SK-N-SH (cell line): ENCODE results near the gene TMEM131. TPM values are rescaled to one million over a fixed set of nuclear protein-coding genes. Genes with fewer than 3 reads are reported as not detected.

Experiments
- CTCF ChIA-PET: fragments of 300-600, 350-600 bp; formaldehyde crosslinking; extraction: SDS; loops from one replicate; lab custom pipeline; 2021; lab: Yijun Ruan, JAX
- POLR2A ChIA-PET: fragments of 350-600 bp; sonication (Branson Sonifier 250); formaldehyde crosslinking; extraction: SDS; loops from one replicate; lab custom pipeline; 2020; ENCODE audit warnings: antibody characterized with exemption, inconsistent platforms; lab: Yijun Ruan, JAX
- DNase-seq: peaks from one replicate; pipeline ENCODE4 v3.0.0; 2012
- H2AFZ ChIP-seq: fragments of 200-600 bp; sonication (generic); 2 replicates; pipeline ENCODE4 v1.8.1; 2016; ENCODE audit warnings: antibody characterized with exemption, mild to moderate bottlenecking, low read depth
- H3F3A ChIP-seq: fragments of 200-600 bp; sonication (generic); replicated peaks from 2 replicates; pipeline ENCODE3; 2016; ENCODE audit warnings: antibody characterized with exemption, mild to moderate bottlenecking; ENCODE audit not compliant: insufficient read depth
- H3K27ac ChIP-seq, 2 experiments: fragments of 200-500 bp in 1 of 2; fragments of 200-600 bp in 1 of 2; sonication (Bioruptor generic) in 1 of 2; sonication (generic), shearing (Covaris generic) in 1 of 2; 2 replicates each; pipeline versions ENCODE4 v1.5.1 to v1.6.1; 2014 to 2016; ENCODE audit warnings: low read depth in 2 of 2, inconsistent platforms in 1 of 2, low read length in 1 of 2, mild to moderate bottlenecking in 1 of 2, mixed read lengths in 1 of 2
- H3K27me3 ChIP-seq: fragments of 200-600 bp; sonication (generic), shearing (Covaris generic); 2 replicates; pipeline ENCODE4 v1.6.1; 2016; ENCODE audit warnings: mixed run types; ENCODE audit not compliant: insufficient read depth
- H3K36me3 ChIP-seq, 2 experiments: fragments of 200-500 bp in 1 of 2; fragments of 200-600 bp in 1 of 2; sonication (Bioruptor generic) in 1 of 2; sonication (generic) in 1 of 2; replicated peaks in 1 of 2; 2 replicates each; pipeline versions ENCODE3 to v1.5.1; 2014 to 2016; ENCODE audit warnings: low read length in 1 of 2, mild to moderate bottlenecking in 1 of 2; ENCODE audit not compliant: insufficient read depth in 2 of 2, control insufficient read depth in 1 of 2
- H3K4me1 ChIP-seq, 2 experiments: fragments of 200-500 bp in 1 of 2; fragments of 200-600 bp in 1 of 2; sonication (Bioruptor generic) in 1 of 2; sonication (generic), shearing (Covaris generic) in 1 of 2; 2 replicates each; pipeline versions ENCODE4 v1.5.1 to v1.6.1; 2014 to 2016; ENCODE audit warnings: low read depth in 1 of 2, low read length in 1 of 2, mixed run types in 1 of 2; ENCODE audit not compliant: insufficient read depth in 2 of 2, control insufficient read depth in 1 of 2
- H3K4me2 ChIP-seq: fragments of 200-600 bp; sonication (generic), shearing (Covaris generic); 2 replicates; pipeline ENCODE4 v1.6.1; 2017; ENCODE audit warnings: mixed run types
- H3K4me3 ChIP-seq, 2 experiments: fragments of 200-500 bp in 1 of 2; fragments of 200-600 bp in 1 of 2; sonication (Bioruptor generic) in 1 of 2; sonication (generic), shearing (Covaris generic) in 1 of 2; 2 replicates each; pipeline versions ENCODE4 v1.5.1 to v1.8.1; 2014 to 2016; ENCODE audit warnings: low read depth in 2 of 2, inconsistent platforms in 1 of 2, low read length in 1 of 2, mild to moderate bottlenecking in 1 of 2, mixed read lengths in 1 of 2, moderate library complexity in 1 of 2
- H3K79me2 ChIP-seq: fragments of 200-600 bp; sonication (generic); 2 replicates; pipeline ENCODE4 v1.8.1; 2017; ENCODE audit warnings: mild to moderate bottlenecking; ENCODE audit not compliant: insufficient read depth
- H3K9ac ChIP-seq: fragments of 200-600 bp; sonication (generic); 2 replicates; pipeline ENCODE4 v1.6.1; 2017; ENCODE audit warnings: mixed run types
- H3K9me2 ChIP-seq: fragments of 200-600 bp; sonication (generic); 2 replicates; pipeline ENCODE4 v1.6.1; 2017; ENCODE audit warnings: mixed run types
- H3K9me3 ChIP-seq: fragments of 200-600 bp; sonication (generic); 2 replicates; pipeline ENCODE4 v1.6.1; 2017; ENCODE audit warnings: mixed run types, mild to moderate bottlenecking, moderate library complexity
- H4K20me1 ChIP-seq: fragments of 200-600 bp; sonication (generic); 2 replicates; pipeline ENCODE4 v1.6.1; 2017; ENCODE audit warnings: mild to moderate bottlenecking, mixed run types; ENCODE audit not compliant: insufficient read depth
- EZH2phosphoT487 ChIP-seq: fragments of 200-600 bp; sonication (generic); IDR thresholded peaks from 2 replicates; pipeline ENCODE4 v1.6.1; 2017; ENCODE audit warnings: low read depth, mixed run types, mild to moderate bottlenecking, antibody characterized with exemption, moderate library complexity, borderline replicate concordance
- GATA2 ChIP-seq: sonication (generic); formaldehyde crosslinking; IDR thresholded peaks from 2 replicates; pipeline ENCODE4 v1.5.0; 2020; ENCODE audit warnings: mild to moderate bottlenecking, missing genetic modification reagents
- MEF2A ChIP-seq: IDR thresholded peaks from 2 replicates; pipeline ENCODE4 v1.4.0; 2012; ENCODE audit warnings: low read depth, borderline replicate concordance
- NFIC ChIP-seq: IDR thresholded peaks from 2 replicates; pipeline ENCODE4 v1.4.0; 2012; ENCODE audit warnings: borderline replicate concordance
- RCOR1 ChIP-seq: fragments of 150-350 bp; IDR thresholded peaks from 2 replicates; pipeline ENCODE4 v1.6.1; 2017; ENCODE audit warnings: antibody characterized with exemption, low read length
- RFX5 ChIP-seq: IDR thresholded peaks from 2 replicates; pipeline ENCODE4 v1.6.1; 2012; ENCODE audit warnings: mild to moderate bottlenecking, improper control_type of control experiment, low read length
- RXRA ChIP-seq: IDR thresholded peaks from 2 replicates; pipeline ENCODE4 v1.4.0; 2012; ENCODE audit warnings: low read depth, mild to moderate bottlenecking, borderline replicate concordance
- TAF1 ChIP-seq: IDR thresholded peaks from 2 replicates; pipeline ENCODE4 v1.6.1; 2012; ENCODE audit warnings: low read depth, mild to moderate bottlenecking, low read length, moderate library complexity, borderline replicate concordance
- USF2 ChIP-seq: fragments of 150-350 bp; IDR thresholded peaks from 2 replicates; pipeline ENCODE4 v1.6.1; 2017; ENCODE audit warnings: antibody characterized with exemption, low read length, low read depth, borderline replicate concordance
- YY1 ChIP-seq: IDR thresholded peaks from 2 replicates; pipeline ENCODE4 v1.4.0; 2012; ENCODE audit warnings: low read depth, mild to moderate bottlenecking
- WGBS: methylation state at CpG from one replicate; pipeline ENCODE4 v1.1.6; 2017; ENCODE audit warnings: low lambda C conversion rate; 5-methylcytosine and 5-hydroxymethylcytosine counted together
- polyA plus RNA-seq, 3 experiments: library from polyadenylated mRNA; depleted of rRNA; stranded (reverse); fragments of >200 nt; gene quantifications; 2 replicates each; pipeline ENCODE4 v1.2.3, GENCODE V29; 2012
- TF ChIP-seq, protein P1 (sequence below): IDR thresholded peaks from 2 replicates; pipeline ENCODE4 v1.4.0; 2012; ENCODE audit warnings: low read depth
- TF ChIP-seq, protein P2 (sequence below): IDR thresholded peaks from 2 replicates; pipeline ENCODE4 v1.4.0; 2012; ENCODE audit warnings: low read depth, borderline replicate concordance

Gene TMEM131
- polyA plus RNA-seq, 1 of the 3 experiments (the other 2 are of a cell fraction), result 9.1 TPM

DNA sequence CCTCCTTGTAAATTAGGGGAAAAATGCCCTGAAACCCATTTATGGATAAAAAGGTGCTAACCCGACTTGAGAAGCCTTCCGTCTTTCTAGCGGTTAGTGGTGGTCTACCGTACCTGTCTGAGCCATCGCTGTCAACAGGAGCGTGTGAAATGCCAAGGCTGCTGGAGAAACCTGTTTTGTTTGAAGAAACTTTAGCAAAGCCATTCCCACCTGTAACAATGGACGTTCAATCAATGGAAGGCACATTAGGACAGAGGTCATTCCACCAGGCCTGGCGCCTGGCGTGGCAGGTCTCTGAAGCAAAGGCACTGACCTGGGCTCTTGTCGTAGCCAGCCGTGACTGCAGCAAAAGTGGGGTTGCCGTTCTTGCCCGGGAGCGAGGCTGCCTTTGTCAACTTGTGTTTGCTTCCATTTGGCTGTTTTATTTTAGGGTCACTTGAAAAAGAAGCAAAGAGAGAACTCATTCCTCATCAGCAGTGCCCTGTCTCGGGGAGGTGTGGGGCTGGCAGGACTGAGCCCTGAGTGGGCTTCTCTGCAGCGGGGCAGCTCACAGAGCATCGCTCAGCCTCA, 235.2 kb downstream of the TMEM131 start:
- Histone ChIP-seq H3K4me1 (no peaks in the 10 kb centered on the region), H4K20me1 (no peaks in the 10 kb centered on the region), H3K4me3 (no peak overlapping the region), H2AFZ (no peak overlapping the region), H3K27me3 (no peaks in the 10 kb centered on the region), H3K9me2 (no peaks in the 10 kb centered on the region), H3F3A (no peaks in the 10 kb centered on the region), H3K9ac (no peak overlapping the region), H3K9me3 (no peaks in the 10 kb centered on the region), H3K79me2 (no peaks in the 10 kb centered on the region), H3K36me3 (peaks cover 8 to 74% of the 10 kb centered on the region in 2 experiments), H3K27ac (no peak overlapping the region), H3K4me2 (no peak overlapping the region)
- ChIA-PET CTCF (no interaction called here), POLR2A (no interaction called here)
- no peak for DNase-seq
- TF ChIP-seq TAF1 (no peak), GATA2 (CRISPR knock-in tag) (no peak), RXRA (no peak), MEF2A (no peak), RCOR1 (no peak), NFIC (no peak)
- TF ChIP-seq, protein P1, sequence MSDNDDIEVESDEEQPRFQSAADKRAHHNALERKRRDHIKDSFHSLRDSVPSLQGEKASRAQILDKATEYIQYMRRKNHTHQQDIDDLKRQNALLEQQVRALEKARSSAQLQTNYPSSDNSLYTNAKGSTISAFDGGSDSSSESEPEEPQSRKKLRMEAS, result no peak
- TF ChIP-seq, protein P2, sequence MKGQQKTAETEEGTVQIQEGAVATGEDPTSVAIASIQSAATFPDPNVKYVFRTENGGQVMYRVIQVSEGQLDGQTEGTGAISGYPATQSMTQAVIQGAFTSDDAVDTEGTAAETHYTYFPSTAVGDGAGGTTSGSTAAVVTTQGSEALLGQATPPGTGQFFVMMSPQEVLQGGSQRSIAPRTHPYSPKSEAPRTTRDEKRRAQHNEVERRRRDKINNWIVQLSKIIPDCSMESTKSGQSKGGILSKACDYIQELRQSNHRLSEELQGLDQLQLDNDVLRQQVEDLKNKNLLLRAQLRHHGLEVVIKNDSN, result no peak
- 89% methylated on average over 14 of the region's 17 CpGs for WGBS

DNA sequence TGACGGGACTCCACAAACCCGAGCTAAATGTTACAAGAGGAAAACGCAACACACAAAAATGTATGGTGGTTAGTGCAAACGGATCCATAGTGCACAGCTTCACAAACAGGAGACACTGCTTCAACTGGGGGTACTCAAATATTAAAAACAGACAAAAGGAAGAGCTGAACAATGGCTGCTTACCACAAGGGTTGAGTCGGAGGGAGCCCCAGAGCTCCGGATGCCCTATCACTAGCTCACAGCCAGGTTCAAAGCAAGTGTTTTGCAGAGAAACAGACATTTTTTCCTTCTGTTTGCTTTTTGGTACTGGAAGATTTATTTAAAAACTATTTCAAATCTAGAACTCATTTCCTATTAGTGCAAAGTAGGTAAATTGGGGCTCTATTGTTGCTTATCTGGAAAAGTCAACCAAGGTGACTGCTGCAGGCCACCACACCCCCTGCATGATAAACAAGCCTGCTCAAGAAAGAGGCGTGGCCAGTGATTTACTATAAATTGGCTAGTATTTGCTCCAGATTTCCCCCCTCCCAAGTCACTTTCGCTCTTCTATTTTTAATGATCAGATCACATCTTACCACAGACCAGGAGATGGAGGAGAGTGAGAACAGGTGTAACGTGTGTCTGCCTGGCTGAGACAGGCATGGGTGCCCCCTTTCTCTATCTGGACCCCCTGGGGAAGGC, 235.9 kb downstream of the TMEM131 start:
- CTCF ChIA-PET, result interaction anchor here (1.3 kb wide), 1 partner anchor 8 kb away, joined by 3 read pairs; no protein-coding TSS in a partner anchor
- H3K79me2 ChIP-seq, result no peaks in the 10 kb centered on the region
- TF ChIP-seq EZH2phosphoT487 (no peak), RFX5 (no peak), USF2 (no peak), MEF2A (no peak), RCOR1 (no peak), YY1 (no peak)
- no peaks in the 10 kb centered on the region for H3K9me3 ChIP-seq
- H3K9me2 ChIP-seq, result no peaks in the 10 kb centered on the region
- POLR2A ChIA-PET, result no interaction called here
- no peaks in the 10 kb centered on the region for H3F3A ChIP-seq
- no peak overlapping the region for H2AFZ ChIP-seq
- WGBS, result 95% methylated on average over 9 of the region's 9 CpGs
- no peak overlapping the region for H3K9ac ChIP-seq
- H4K20me1 ChIP-seq, result no peaks in the 10 kb centered on the region
- H3K4me3 ChIP-seq, result no peak overlapping the region
- H3K36me3 ChIP-seq, result peaks cover 8 to 71% of the 10 kb centered on the region in 2 experiments
- no peaks in the 10 kb centered on the region for H3K4me1 ChIP-seq
- no peaks in the 10 kb centered on the region for H3K27me3 ChIP-seq
- DNase-seq, result no peak
- H3K27ac ChIP-seq, result no peak overlapping the region
- no peak overlapping the region for H3K4me2 ChIP-seq
